ENCODE measurements around the gene NEO1. TPM values are rescaled to one million over a fixed set of nuclear protein-coding genes. Genes with fewer than 3 reads are reported as not detected.
"Not testable (repeated sequence)": the region's sequence is repeated elsewhere in the genome, so short reads cannot be mapped to it uniquely, and the experiment has no call there.

The NEO1 gene
- total RNA-seq, 4 donors from 2014 or later, result 15.5 to 73.4 (median 24.0) TPM

DNA sequence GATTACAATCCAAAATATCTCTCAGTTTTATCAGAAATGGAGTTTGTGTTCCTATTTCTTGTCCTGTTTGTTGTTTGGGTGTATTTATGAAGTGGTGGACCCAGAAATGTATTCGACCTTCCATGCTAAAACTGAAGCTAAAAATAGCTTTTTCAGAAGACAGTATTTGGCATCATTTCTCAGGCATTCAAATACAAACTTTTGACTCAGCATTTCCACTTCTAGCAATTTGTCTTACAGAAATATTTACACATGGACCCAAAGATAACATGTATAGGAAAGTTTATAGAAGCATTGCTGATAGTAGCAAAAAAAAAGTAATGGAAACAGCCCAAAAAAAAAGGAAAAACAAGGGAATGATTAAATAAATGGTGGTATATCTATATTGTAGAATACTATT, 160.2 kb downstream of the NEO1 start:
- TF ChIP-seq, protein P1, sequence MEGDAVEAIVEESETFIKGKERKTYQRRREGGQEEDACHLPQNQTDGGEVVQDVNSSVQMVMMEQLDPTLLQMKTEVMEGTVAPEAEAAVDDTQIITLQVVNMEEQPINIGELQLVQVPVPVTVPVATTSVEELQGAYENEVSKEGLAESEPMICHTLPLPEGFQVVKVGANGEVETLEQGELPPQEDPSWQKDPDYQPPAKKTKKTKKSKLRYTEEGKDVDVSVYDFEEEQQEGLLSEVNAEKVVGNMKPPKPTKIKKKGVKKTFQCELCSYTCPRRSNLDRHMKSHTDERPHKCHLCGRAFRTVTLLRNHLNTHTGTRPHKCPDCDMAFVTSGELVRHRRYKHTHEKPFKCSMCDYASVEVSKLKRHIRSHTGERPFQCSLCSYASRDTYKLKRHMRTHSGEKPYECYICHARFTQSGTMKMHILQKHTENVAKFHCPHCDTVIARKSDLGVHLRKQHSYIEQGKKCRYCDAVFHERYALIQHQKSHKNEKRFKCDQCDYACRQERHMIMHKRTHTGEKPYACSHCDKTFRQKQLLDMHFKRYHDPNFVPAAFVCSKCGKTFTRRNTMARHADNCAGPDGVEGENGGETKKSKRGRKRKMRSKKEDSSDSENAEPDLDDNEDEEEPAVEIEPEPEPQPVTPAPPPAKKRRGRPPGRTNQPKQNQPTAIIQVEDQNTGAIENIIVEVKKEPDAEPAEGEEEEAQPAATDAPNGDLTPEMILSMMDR (IDR thresholded peaks at IDR 0.05), result no peak
- no peak for ATAC-seq (ENCODE audit: low FRiP score)

DNA sequence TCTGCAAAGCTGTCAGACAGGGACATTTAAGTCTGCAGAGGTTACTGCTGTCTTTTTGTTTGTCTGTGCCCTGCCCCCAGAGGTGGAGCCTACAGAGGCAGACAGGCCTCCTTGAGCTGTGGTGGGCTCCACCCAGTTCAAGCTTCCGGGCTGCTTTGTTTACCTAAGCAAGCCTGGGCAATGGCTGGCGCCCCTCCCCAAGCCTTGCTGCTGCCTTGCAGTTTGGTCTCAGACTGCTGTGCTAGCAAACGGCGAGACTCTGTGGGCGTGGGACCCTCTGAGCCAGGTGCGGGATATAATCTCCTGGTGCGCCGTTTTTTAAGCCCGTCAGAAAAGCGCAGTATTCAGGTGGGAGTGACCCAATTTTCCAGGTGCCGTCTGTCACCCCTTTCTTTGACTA, 169.2 kb downstream of the NEO1 start:
- ATAC-seq (ENCODE audit: low FRiP score); DNase-seq (ENCODE audit: low spot score): not testable (repeated sequence)

More for the DNA sequence above, 160.2 kb downstream of the NEO1 start:
- no peak for DNase-seq (ENCODE audit: low spot score)

DNA sequence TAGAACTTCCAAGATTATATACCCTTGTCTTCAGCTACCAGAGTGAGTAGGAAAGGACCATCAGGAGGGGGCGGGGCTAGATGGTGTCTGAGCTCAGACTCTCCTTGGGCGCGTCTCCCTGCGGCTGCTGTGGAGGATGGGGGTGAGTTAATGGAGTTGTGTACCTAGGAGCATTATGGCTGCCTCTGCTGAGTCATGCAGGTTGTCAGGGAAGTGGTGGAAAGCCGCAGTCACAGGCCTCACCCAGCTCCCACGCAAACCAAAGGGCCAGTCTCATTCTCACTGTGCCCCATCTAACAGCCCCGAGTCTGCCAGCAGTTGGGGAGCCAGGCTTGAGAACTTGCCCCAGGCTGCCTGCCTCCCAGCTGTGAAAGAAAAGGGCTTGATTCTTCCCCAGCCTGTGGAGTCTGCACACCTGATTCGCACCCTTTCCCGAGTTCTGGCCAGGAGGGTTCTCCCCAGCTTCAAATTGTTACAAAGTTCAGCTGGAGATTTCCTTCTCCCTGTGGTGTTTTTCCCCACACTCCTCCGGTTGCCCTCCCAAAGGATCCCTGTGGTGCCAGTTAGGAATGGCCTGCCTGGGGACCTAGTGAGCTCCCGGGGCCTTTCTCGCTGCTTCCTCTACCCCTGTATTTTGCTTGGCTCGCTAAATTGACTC, 173.2 kb downstream of the NEO1 start:
- DNase-seq (ENCODE audit: low spot score) (no peak), ATAC-seq (ENCODE audit: low FRiP score) (no peak)
- TF ChIP-seq, protein P1 (IDR thresholded peaks at IDR 0.05), result no peak

DNA sequence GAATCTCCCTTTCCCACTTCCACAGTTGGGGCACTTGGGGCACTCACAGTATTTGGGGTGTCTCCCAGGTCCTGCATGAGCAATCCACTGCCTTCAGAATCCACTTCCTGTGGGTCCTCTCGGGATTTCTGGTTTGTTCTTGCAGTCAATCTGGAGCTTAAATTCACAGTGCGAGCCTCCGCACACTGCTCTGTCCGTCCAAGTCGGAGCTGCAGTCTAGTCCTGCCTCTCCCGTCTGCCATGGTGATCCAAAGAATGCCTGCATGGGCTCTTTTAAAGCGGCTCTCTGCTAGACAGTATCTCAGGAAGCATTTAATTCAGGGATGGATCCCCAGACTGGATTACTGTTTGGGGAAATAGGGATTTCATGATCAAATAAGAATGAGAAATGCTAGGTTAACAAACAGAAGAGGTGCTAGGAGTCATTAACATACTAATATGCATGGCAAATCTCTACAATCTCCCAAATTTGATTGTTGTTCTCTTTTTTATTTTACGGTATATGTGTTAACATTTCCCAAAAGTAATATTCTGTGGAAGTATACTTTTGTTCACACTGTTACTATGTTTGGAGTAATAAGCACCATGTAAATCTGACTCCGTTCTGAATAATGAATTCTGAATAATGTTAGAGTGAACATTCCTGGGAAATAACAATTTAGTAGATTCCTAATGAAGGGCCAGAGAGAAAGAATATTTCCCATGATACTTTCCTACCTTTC, 174.0 kb downstream of the NEO1 start:
- no peak for ATAC-seq (ENCODE audit: low FRiP score)
- TF ChIP-seq, protein P1 (IDR thresholded peaks at IDR 0.05), result no peak
- DNase-seq (ENCODE audit: low spot score), result no peak

DNA sequence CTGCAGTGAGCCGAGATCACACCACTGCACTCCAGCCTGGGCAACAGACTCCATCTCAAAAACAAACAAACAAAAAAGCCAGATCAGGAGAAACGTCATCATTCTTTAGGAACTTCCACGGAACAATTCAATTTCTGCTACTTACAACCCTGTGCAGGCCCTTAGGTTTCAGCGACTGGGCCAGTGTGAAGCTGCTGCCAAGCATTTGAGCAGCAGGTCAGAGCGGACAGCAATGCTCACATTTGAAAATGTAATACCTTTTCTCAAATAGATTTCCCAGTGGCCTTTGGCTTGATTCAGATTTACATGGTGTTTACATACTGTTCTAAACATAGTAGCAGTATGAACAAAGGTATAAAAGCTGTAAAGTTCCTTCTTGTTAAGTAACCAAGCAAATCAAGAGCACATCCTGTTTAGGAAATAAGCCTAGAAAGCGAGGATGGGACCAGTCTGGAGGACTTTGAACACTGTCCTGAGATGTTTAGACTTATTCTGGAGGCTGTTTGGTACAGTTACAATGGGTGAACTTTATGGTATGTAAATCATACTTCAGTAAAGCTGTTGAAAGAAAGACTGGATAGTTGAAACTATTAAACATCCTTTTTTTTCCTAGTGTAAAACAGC, 175.3 kb downstream of the NEO1 start:
- ATAC-seq (ENCODE audit: low FRiP score), result no peak

DNA sequence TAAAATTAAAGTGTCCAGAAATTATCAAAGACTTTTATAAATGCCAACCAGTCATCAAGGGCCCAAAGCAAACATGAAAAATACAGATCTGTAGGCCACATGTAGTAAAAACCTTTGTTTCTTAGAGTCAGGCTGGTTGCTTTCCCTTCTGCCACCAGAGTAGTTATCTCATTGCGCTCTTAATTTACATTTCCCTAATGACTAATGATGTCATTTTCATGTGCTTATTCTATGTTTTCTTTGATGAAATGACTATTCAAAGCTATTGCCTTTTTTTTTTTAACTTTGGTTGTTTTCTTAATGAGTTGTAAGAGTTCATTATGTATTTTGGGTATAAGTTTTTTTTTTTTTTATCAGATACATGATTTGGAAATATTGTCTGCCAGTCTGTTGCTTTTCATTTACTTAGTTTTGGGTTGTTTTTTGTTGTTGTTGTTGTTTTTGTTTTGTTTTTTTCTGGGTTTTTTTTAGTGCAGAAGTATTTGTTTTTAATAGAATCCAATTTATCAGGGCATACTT, 175.9 kb downstream of the NEO1 start:
- TF ChIP-seq, protein P1 (IDR thresholded peaks at IDR 0.05), result no peak
- ATAC-seq (ENCODE audit: low FRiP score), result no peak
- no peak for DNase-seq (ENCODE audit: low spot score)

More for the DNA sequence above, 175.3 kb downstream of the NEO1 start:
- TF ChIP-seq, protein P1 (IDR thresholded peaks at IDR 0.05), result no peak
- DNase-seq (ENCODE audit: low spot score), result no peak

DNA sequence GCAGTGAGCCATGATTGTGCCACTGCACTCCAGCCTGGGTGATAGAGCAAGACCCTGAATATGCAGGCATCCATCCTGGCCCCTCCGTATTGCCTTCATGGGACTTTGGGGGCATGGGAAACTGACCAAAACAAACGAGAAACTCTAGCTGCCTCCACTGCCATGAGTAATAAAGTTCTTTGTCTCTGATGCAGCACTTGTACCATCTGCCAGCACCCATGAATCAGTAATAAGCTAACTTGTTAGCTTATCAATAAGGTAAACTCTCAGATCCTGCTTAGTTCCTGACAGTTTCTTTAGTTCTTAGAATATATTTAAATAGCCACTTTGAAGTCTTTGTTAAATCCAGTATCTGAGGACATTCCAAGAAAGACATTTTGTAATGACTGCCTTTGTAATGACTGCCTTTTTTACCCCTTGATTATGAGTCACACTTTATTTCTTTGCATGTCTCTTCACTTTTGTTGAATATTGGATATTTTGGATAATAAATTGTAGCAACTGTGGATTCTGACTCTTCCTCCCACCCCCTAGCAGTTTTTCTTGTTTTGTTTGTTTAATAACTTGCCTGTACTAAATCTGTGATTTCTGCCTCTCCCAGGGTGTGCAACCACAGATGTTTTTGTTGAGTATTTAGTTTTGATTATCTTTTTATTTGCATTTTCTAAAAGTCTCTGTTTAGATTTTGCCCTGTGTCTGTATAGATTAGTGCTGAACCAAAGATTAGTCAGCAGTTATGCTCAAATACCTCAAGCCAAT, 179.6 kb downstream of the NEO1 start:
- ATAC-seq (ENCODE audit: low FRiP score) (no peak), DNase-seq (ENCODE audit: low spot score) (no peak)
- TF ChIP-seq, protein P1 (IDR thresholded peaks at IDR 0.05), result no peak
